Gastroesophageal sphincter (tissue), 4 donors: ENCODE measurements around the gene EEF1AKMT4. TPM values are rescaled to one million over a fixed set of nuclear protein-coding genes. Genes with fewer than 3 reads are reported as not detected.
"Not testable (repeated sequence)": the region's sequence is repeated elsewhere in the genome, so short reads cannot be mapped to it uniquely, and the experiment has no call there.

ENCODE experiments used
- ATAC-seq: fragments of 150-250 bp; one replicate; pipeline ENCODE4 v1.9.1; 2016; ENCODE audit warnings: mild to moderate bottlenecking, moderate library complexity
- H3K27ac ChIP-seq, 4 donors: fragments of 200-600 bp; sonication (generic) in 3 of 4; 1 replicate in 3 of 4; 2 replicates in 1 of 4; pipeline ENCODE4 v1.5.1; 2016 to 2019
- H3K27me3 ChIP-seq: fragments of 200-600 bp; sonication (generic); one replicate; pipeline ENCODE4 v1.5.1; 2019
- H3K36me3 ChIP-seq, 2 donors: fragments of 200-600 bp; sonication (generic); one replicate each; pipeline ENCODE4 v1.5.1; 2019; ENCODE audit warnings: control low read depth in 1 of 2
- H3K4me1 ChIP-seq, 3 donors: fragments of 200-600 bp; sonication (generic); 1 replicate in 2 of 3; 2 replicates in 1 of 3; pipeline ENCODE4 v1.5.1; 2016 to 2019; ENCODE audit warnings: control low read depth in 2 of 3
- H3K4me3 ChIP-seq, 2 donors: fragments of 200-600 bp; sonication (generic); one replicate each; pipeline ENCODE4 v1.5.1; 2019; ENCODE audit warnings: mild to moderate bottlenecking in 1 of 2, moderate library complexity in 1 of 2
- H3K9me3 ChIP-seq, 3 donors: fragments of 200-600 bp; sonication (generic); one replicate each; pipeline ENCODE4 v1.5.1; 2017 to 2019; ENCODE audit warnings: control low read depth in 2 of 3
- CTCF ChIP-seq, 4 experiments: fragments of 200-600 bp in 2 of 4; fragments of 450-650 bp in 2 of 4; sonication (generic) in 1 of 4; IDR thresholded peaks; one replicate each; pipeline ENCODE4 v1.5.1; 2017 to 2019; ENCODE audit warnings: antibody characterized with exemption in 4 of 4, mild to moderate bottlenecking in 2 of 4, moderate library complexity in 2 of 4
- EP300 ChIP-seq: sonication (generic); formaldehyde crosslinking; IDR thresholded peaks from one replicate; pipeline ENCODE4 v1.6.1; 2017; ENCODE audit warnings: antibody characterized with exemption, mild to moderate bottlenecking
- POLR2A ChIP-seq, 2 donors: fragments of 450-650 bp; IDR thresholded peaks; one replicate each; pipeline ENCODE4 v1.6.1; 2017; ENCODE audit warnings: antibody characterized with exemption in 2 of 2, mild to moderate bottlenecking in 2 of 2, moderate library complexity in 1 of 2
- POLR2AphosphoS5 ChIP-seq: sonication (generic); formaldehyde crosslinking; IDR thresholded peaks from one replicate; pipeline ENCODE4 v1.6.1; 2017; ENCODE audit warnings: antibody characterized with exemption
- WGBS, 2 donors: methylation state at CpG; one replicate each; pipeline ENCODE4 v1.1.5; 2018; ENCODE audit warnings: low coverage in 1 of 2; 5-methylcytosine and 5-hydroxymethylcytosine counted together
- total RNA-seq, 4 donors: library from RNA; depleted of rRNA; stranded (reverse); fragments of >200 nt; gene quantifications; one replicate each; pipeline ENCODE4 v1.1.0, GENCODE V29; 2016

EEF1AKMT4 gene
- total RNA-seq, 4 donors from 2014 or later: 1.4 to 3.8 (median 2.2) TPM

- TF ChIP-seq EP300 (no peak), CTCF (IDR thresholded peaks at IDR 0.05) (no peak), POLR2AphosphoS5 (no peak), POLR2A (IDR thresholded peaks at IDR 0.05) (no peak)
- Histone ChIP-seq H3K4me3 (no peak overlapping the region), H3K27me3 (peaks cover 96% of the 10 kb centered on the region)
Measured at GRCh38 chr3:184262764-184263179, 13.3 kb downstream of the EEF1AKMT4 start.

GRCh38 chr3:184267249-184267648 is 17.8 kb downstream of the EEF1AKMT4 start:
- not testable (repeated sequence) for H3K27ac ChIP-seq, ATAC-seq, H3K4me1 ChIP-seq, H3K4me3 ChIP-seq, H3K36me3 ChIP-seq, H3K9me3 ChIP-seq
- H3K27me3 ChIP-seq: peaks cover 93% of the 10 kb centered on the region
- WGBS, 2 donors: 56% methylated on average over 1 of the region's 1 CpG; no CpG with 5 or more reads in 1 of the 2 donors

More at GRCh38 chr3:184262764-184263179, 13.3 kb downstream of the EEF1AKMT4 start:
- WGBS, 2 donors: 33% methylated on average over 3 of the region's 15 CpGs; no CpG with 5 or more reads in 1 of the 2 donors
- no peak overlapping the region for H3K27ac ChIP-seq
- H3K9me3 ChIP-seq: no peaks in the 10 kb centered on the region
- peaks cover 0 to 36% (median 21%) of the 10 kb centered on the region in 3 donors for H3K4me1 ChIP-seq
- peaks cover 0 to 6% of the 10 kb centered on the region in 2 donors for H3K36me3 ChIP-seq
- no peak for ATAC-seq

- Histone ChIP-seq H3K36me3 (no peaks in the 10 kb centered on the region), H3K9me3 (no peaks in the 10 kb centered on the region), H3K4me1 (peaks cover 0 to 8% (median 0%) of the 10 kb centered on the region in 3 donors), H3K27me3 (peaks cover 96% of the 10 kb centered on the region), H3K27ac (no peak overlapping the region), H3K4me3 (no peak overlapping the region)
- no peak for TF ChIP-seq CTCF (IDR thresholded peaks at IDR 0.05)
- no peak for TF ChIP-seq EP300
- no peak for TF ChIP-seq POLR2AphosphoS5
- TF ChIP-seq POLR2A (IDR thresholded peaks at IDR 0.05): no peak
- ATAC-seq: no peak
- WGBS, 2 donors: 73% methylated on average over 1 of the region's 1 CpG; no CpG with 5 or more reads in 1 of the 2 donors
Measured at GRCh38 chr3:184272269-184272668, 22.8 kb downstream of the EEF1AKMT4 start.

- no peaks in the 10 kb centered on the region for H3K36me3 ChIP-seq
- H3K4me3 ChIP-seq: no peak overlapping the region
- TF ChIP-seq EP300 (no peak), CTCF (IDR thresholded peaks at IDR 0.05) (no peak), POLR2A (IDR thresholded peaks at IDR 0.05) (no peak), POLR2AphosphoS5 (no peak)
- H3K9me3 ChIP-seq: no peaks in the 10 kb centered on the region
- no peak overlapping the region for H3K27ac ChIP-seq
- peaks cover 75% of the 10 kb centered on the region for H3K27me3 ChIP-seq
- WGBS, 2 donors: 45 to 50% methylated on average over 3 to 5 of the region's 12 CpGs
- peaks cover 0 to 8% (median 0%) of the 10 kb centered on the region in 3 donors for H3K4me1 ChIP-seq
- no peak for ATAC-seq
Measured at GRCh38 chr3:184275381-184275701, 25.9 kb downstream of the EEF1AKMT4 start.

GRCh38 chr3:184275961-184276910 is 26.8 kb downstream of the EEF1AKMT4 start, which contains the start of gene ECE2:
ECE2 (plus strand) TSS chr3:184276022; CDS start chr3:184276154, 132 bp downstream.
- no peak for TF ChIP-seq EP300
- TF ChIP-seq POLR2AphosphoS5: no peak
- TF ChIP-seq POLR2A (IDR thresholded peaks at IDR 0.05): no peak
- TF ChIP-seq CTCF (IDR thresholded peaks at IDR 0.05): no peak
- Histone ChIP-seq H3K36me3 (no peaks in the 10 kb centered on the region), H3K9me3 (no peaks in the 10 kb centered on the region), H3K4me1 (peaks cover 0 to 8% (median 0%) of the 10 kb centered on the region in 3 donors), H3K27ac (no peak within 1 kb of the TSS), H3K27me3 (peaks cover 66% of the 10 kb centered on the region), H3K4me3 (peak within 1 kb of the TSS in 1 of 2 donors; percentile 24)
- WGBS, 2 donors: no CpG with 5 or more reads among the region's 65 CpGs
- ATAC-seq: no peak
